Heart right ventricle (tissue), 16 donors: Measurements from ENCODE around the gene UTP15. TPM values are rescaled to one million over a fixed set of nuclear protein-coding genes. Genes with fewer than 3 reads are reported as not detected.
A peak's percentile ranks its signal among the peaks of the same experiment; 100 is the strongest.

ENCODE experiments used
- ATAC-seq, 8 donors: fragments of 200-7000 bp; cut with Tn5 transposase; one replicate each; pipeline ENCODE4 v1.9.1; 2020; ENCODE audit warnings: mild to moderate bottlenecking in 8 of 8, moderate library complexity in 8 of 8, moderate number of reproducible peaks in 1 of 8
- DNase-seq, 2 donors: peaks; one replicate each; pipeline ENCODE4 v3.0.0-alpha.2; 2020
- H3K27ac ChIP-seq, 10 donors: fragments of 200-600 bp; sonication (generic) in 2 of 10; one replicate each; pipeline versions ENCODE4 v1.5.0 to v1.8.0; 2020 to 2022; ENCODE audit warnings: mild to moderate bottlenecking in 3 of 10
- H3K27me3 ChIP-seq, 7 donors: fragments of 200-600 bp; one replicate each; pipeline ENCODE4 v1.8.0; 2021 to 2022; ENCODE audit warnings: mild to moderate bottlenecking in 2 of 7
- H3K36me3 ChIP-seq, 9 donors: fragments of 200-600 bp; sonication (generic) in 1 of 9; one replicate each; pipeline versions ENCODE4 v1.5.0 to v1.8.0; 2020 to 2022; ENCODE audit warnings: mild to moderate bottlenecking in 2 of 9
- H3K4me1 ChIP-seq, 9 donors: fragments of 200-600 bp; sonication (generic) in 1 of 9; one replicate each; pipeline versions ENCODE4 v1.5.0 to v1.8.0; 2020 to 2022; ENCODE audit warnings: mild to moderate bottlenecking in 4 of 9
- H3K4me3 ChIP-seq, 10 donors: fragments of 200-600 bp; sonication (generic) in 2 of 10; one replicate each; pipeline versions ENCODE4 v1.5.0 to v1.8.0; 2020 to 2022; ENCODE audit warnings: mild to moderate bottlenecking in 7 of 10, moderate library complexity in 2 of 10
- H3K9me3 ChIP-seq, 11 donors: fragments of 200-600 bp in 10 of 11; sonication (generic) in 2 of 11; one replicate each; pipeline versions ENCODE4 v1.5.0 to v1.8.0; 2013 to 2022; ENCODE audit warnings: mild to moderate bottlenecking in 2 of 11, control low read depth in 1 of 11, moderate library complexity in 1 of 11
- WGBS, 2 donors: extraction: QIAGEN DNeasy Blood & Tissue Kit; methylation state at CpG; one replicate each; pipeline ENCODE4 v1.1.7; 2013; ENCODE audit warnings: inconsistent platforms in 1 of 2; 5-methylcytosine and 5-hydroxymethylcytosine counted together
- intact Hi-C, 10 donors: fragments of 100-400 bp; cut with DNase I; formaldehyde crosslinking; loops; one replicate each; pipeline versions ENCODE4 v1.11.1 to v1.14.2; 2022
- polyA plus RNA-seq, 2 donors: library from polyadenylated mRNA; stranded (reverse); fragments of 200-250 nt; gene quantifications; one replicate each; pipeline ENCODE4 v1.2.3, GENCODE V29; 2013
- total RNA-seq, 10 donors: library from RNA; stranded (reverse); fragmentation: NEBNext Ultra II Directional in 3 of 10; extraction: Animal tissue kit (Norgen Biotek cat#: 25700) in 3 of 10; gene quantifications; one replicate each; pipeline versions ENCODE4 v1.2.1 to v1.2.4, GENCODE V29; 2021 to 2023
- TF ChIP-seq, protein P1 (sequence below), 9 donors: fragments of 200-600 bp; sonication (generic) in 2 of 9; IDR thresholded peaks; one replicate each; pipeline versions ENCODE4 v1.5.0 to v1.8.0; 2021 to 2022; ENCODE audit warnings: antibody characterized with exemption in 9 of 9, mild to moderate bottlenecking in 5 of 9, moderate library complexity in 1 of 9
- donor health status: Arrhythmogenic right ventricular cardiomyopathy.
- donor health status: ischemic (EF 13 %, LVEDD 7.1; RV severe dilation, severe dysfunction).
- donor health status: healthy with polysubstance abuse.
- donor health status: DM: no; HTN: yes; CAD: no.
- donor health status: DM: no; HTN: no; CAD: no.
- donor health status: ischemic (EF 25% LVEDD 6.9; RV normal size, moderate dysfunction).
- donor health status: ischemic (EF 25% LVEDD 5.7; RV mildly dilated, moderate dysfunction).
- donor health status: healthy.
- donor health status: DM: yes; HTN: yes; CAD: no.
- donor health status: Ischemic cardiomyopathy.
- donor health status: ischemic (EF 35%, LVEDD 5.7; RV mildly dilated, moderate dysfunction).
- donor health status: nonischemic (EF 11% LVEDD 7.7; RV severe dilation, severe dysfunction).
- donor health status: DM: yes; HTN: yes; CAD: no.
- donor health status: PGD.
- donor health status: ischemic (EF 29% LVEDD 5.4; RV normal size, mild dysfunction).
- donor health status: nonischemic (EF 23%, LVEDD 6.1; RV moderate dilation, normal function).

Gene UTP15
- total and polyA plus RNA-seq, 12 donors, result 2.6 to 15.0 (median 10.2) TPM

DNA sequence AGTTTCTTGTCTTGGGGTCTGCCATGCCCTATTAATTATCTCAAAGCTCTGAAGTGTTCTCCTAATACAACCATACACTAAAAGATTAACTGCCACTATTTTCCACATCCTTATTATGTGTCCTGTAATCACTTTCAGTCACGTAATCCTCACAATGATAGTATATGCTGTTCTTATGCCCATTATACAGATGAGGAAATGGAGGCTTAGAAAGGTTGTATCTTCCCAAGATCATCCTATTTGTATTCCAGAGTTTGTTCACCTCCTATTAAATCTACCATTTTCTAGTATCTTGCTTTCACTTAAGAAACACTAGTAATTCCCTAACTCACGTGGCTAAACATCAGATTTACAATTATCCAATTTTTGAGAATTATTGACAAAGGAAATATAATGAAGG is 57.5 kb downstream of the UTP15 start:
- Histone ChIP-seq H3K27ac (no peak overlapping the region), H3K4me3 (no peak overlapping the region), H3K4me1 (peaks cover 0 to 23% (median 14%) of the 10 kb centered on the region in 9 donors), H3K36me3 (no peaks in the 10 kb centered on the region), H3K9me3 (no peaks in the 10 kb centered on the region), H3K27me3 (peaks cover 0 to 24% (median 0%) of the 10 kb centered on the region in 7 donors)
- ATAC-seq (no peak), DNase-seq (no peak)
- TF ChIP-seq, protein P1, sequence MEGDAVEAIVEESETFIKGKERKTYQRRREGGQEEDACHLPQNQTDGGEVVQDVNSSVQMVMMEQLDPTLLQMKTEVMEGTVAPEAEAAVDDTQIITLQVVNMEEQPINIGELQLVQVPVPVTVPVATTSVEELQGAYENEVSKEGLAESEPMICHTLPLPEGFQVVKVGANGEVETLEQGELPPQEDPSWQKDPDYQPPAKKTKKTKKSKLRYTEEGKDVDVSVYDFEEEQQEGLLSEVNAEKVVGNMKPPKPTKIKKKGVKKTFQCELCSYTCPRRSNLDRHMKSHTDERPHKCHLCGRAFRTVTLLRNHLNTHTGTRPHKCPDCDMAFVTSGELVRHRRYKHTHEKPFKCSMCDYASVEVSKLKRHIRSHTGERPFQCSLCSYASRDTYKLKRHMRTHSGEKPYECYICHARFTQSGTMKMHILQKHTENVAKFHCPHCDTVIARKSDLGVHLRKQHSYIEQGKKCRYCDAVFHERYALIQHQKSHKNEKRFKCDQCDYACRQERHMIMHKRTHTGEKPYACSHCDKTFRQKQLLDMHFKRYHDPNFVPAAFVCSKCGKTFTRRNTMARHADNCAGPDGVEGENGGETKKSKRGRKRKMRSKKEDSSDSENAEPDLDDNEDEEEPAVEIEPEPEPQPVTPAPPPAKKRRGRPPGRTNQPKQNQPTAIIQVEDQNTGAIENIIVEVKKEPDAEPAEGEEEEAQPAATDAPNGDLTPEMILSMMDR (IDR thresholded peaks at IDR 0.05), result no peak
- intact Hi-C loops, result no loop called here
- 95 to 97% methylated on average over 2 of the region's 2 CpGs for WGBS, 2 donors

GRCh38 chr5:73623901-73624404 is 58.4 kb downstream of the UTP15 start:
- 82 to 86% methylated on average over 2 of the region's 2 CpGs for WGBS, 2 donors
- no peak overlapping the region for H3K4me3 ChIP-seq
- H3K9me3 ChIP-seq, result no peaks in the 10 kb centered on the region
- DNase-seq (no peak), ATAC-seq (no peak)
- peaks cover 0 to 23% (median 14%) of the 10 kb centered on the region in 9 donors for H3K4me1 ChIP-seq
- TF ChIP-seq, protein P1 (IDR thresholded peaks at IDR 0.05), result no peak
- H3K27me3 ChIP-seq, result peaks cover 0 to 31% (median 5%) of the 10 kb centered on the region in 7 donors
- H3K36me3 ChIP-seq, result no peaks in the 10 kb centered on the region
- no peak overlapping the region for H3K27ac ChIP-seq
- intact Hi-C loops, result no loop called here

- TF ChIP-seq, protein P1 (IDR thresholded peaks at IDR 0.05), result no peak
- intact Hi-C loops, result no loop called here
- no peak for ATAC-seq
- Histone ChIP-seq H3K9me3 (no peaks in the 10 kb centered on the region), H3K4me3 (peak overlapping the region in 1 of 10 donors; percentile 69), H3K36me3 (no peaks in the 10 kb centered on the region), H3K27ac (peak overlapping the region in 3 of 10 donors; percentile 36 to 73 (median 60)), H3K4me1 (peaks cover 0 to 23% (median 14%) of the 10 kb centered on the region in 9 donors), H3K27me3 (peaks cover 0 to 40% (median 8%) of the 10 kb centered on the region in 7 donors)
- 86 to 91% methylated on average over 6 of the region's 6 CpGs for WGBS, 2 donors
- no peak for DNase-seq
These were observed 59.3 kb downstream of the UTP15 start for GRCh38 chr5:73624888-73625287.

DNA sequence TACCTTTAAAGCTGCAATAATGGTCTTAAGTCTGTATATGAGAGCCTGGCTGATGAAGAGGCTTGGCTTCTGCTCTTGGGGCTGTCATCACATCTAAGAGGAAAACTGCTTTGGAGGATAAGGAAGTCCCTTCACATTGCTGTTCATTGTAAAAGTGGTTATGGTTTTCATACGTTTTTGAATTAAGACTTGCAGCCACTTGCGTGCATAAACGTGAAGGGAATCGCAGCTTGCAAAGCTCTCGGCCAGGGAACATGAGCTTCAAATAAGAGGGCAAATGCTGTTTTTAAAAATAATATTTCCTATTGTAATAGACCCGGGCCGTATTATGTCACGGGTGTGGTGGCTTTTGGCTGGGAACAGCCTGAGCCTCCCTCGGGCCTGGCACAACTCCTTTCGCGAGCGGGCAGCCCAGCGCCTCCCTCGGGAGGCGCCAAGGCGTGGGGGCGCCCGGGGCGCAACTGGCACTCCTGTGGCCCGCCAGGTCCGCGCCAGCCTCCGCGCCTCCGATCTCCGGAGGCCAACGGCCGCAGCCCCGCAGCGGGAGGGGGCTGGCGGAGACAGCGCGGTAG is 59.9 kb downstream of the UTP15 start:
- H3K27me3 ChIP-seq, result peaks cover 0 to 40% (median 8%) of the 10 kb centered on the region in 7 donors
- ATAC-seq (peak; percentile 7 to 75 (median 40)), DNase-seq (no peak)
- WGBS, 2 donors, result 3% methylated on average over 33 of the region's 33 CpGs
- H3K9me3 ChIP-seq, result no peaks in the 10 kb centered on the region
- no peaks in the 10 kb centered on the region for H3K36me3 ChIP-seq
- intact Hi-C loops, result no loop called here
- peak overlapping the region in 9 of 10 donors; percentile 48 to 75 (median 69) for H3K4me3 ChIP-seq
- H3K4me1 ChIP-seq, result peaks cover 0 to 23% (median 14%) of the 10 kb centered on the region in 9 donors
- TF ChIP-seq, protein P1 (IDR thresholded peaks at IDR 0.05), result no peak
- peak overlapping the region in 6 of 10 donors; percentile 38 to 77 (median 59) for H3K27ac ChIP-seq
